ENCODE measurements around the gene DKK3. TPM values are rescaled to one million over a fixed set of nuclear protein-coding genes. Genes with fewer than 3 reads are reported as not detected.

The DKK3 gene
- total RNA-seq, 3 donors from 2014 or later (not counting 1 experiment from before 2014, with no cell fraction given), result 0.16 to 0.70 TPM; not detected in 1

GRCh38 chr11:11976481-11977127 is 31.8 kb downstream of the DKK3 start:
- DNase-seq, result no peak

GRCh38 chr11:11975201-11976092 is 33.0 kb downstream of the DKK3 start:
- Mint-ChIP-seq H3K27ac (no peak overlapping the region), H3K27me3 (ENCODE audit: low read depth in 2 of 2) (no peaks in the 10 kb centered on the region), H3K9me3 (no peaks in the 10 kb centered on the region), H3K36me3 (no peaks in the 10 kb centered on the region), H3K4me3 (no peak overlapping the region), H3K4me1 (no peaks in the 10 kb centered on the region)
- no peak for ATAC-seq
- intact Hi-C loops (cut with micrococcal nuclease), result no loop called here
- H3K9me3 ChIP-seq (ENCODE audit: control insufficient read depth, insufficient read depth, low read length), result no peaks in the 10 kb centered on the region
- peaks cover 4% of the 10 kb centered on the region for H3K4me1 ChIP-seq (ENCODE audit: control insufficient read depth, insufficient read depth, low read length)
- H3K27me3 ChIP-seq (ENCODE audit: control insufficient read depth, insufficient read depth, low read length), result no peaks in the 10 kb centered on the region
- TF ChIP-seq CTCF (IDR thresholded peaks at IDR 0.05), result no peak
- no peak overlapping the region for H3K4me3 ChIP-seq (ENCODE audit: low read length)
- DNase-seq, result no peak
- no peak overlapping the region for H3K27ac ChIP-seq (ENCODE audit: low read length)
- H3K36me3 ChIP-seq (ENCODE audit: control insufficient read depth, insufficient read depth, low read length), result no peaks in the 10 kb centered on the region
- 76% methylated on average over 11 of the region's 11 CpGs for WGBS (ENCODE audit: insufficient coverage)

More at GRCh38 chr11:11976481-11977127, 31.8 kb downstream of the DKK3 start:
- no peak for ATAC-seq
- H3K36me3 Mint-ChIP-seq, result no peaks in the 10 kb centered on the region
- TF ChIP-seq CTCF (IDR thresholded peaks at IDR 0.05), result no peak
- intact Hi-C loops (cut with micrococcal nuclease), result no loop called here
- H3K27ac Mint-ChIP-seq, result no peak overlapping the region
- no peak overlapping the region for H3K27ac ChIP-seq (ENCODE audit: low read length)
- no peaks in the 10 kb centered on the region for H3K9me3 Mint-ChIP-seq
- H3K4me1 Mint-ChIP-seq, result no peaks in the 10 kb centered on the region
- H3K4me3 ChIP-seq (ENCODE audit: low read length), result no peak overlapping the region
- H3K36me3 ChIP-seq (ENCODE audit: control insufficient read depth, insufficient read depth, low read length), result no peaks in the 10 kb centered on the region
- no peaks in the 10 kb centered on the region for H3K27me3 ChIP-seq (ENCODE audit: control insufficient read depth, insufficient read depth, low read length)
- H3K27me3 Mint-ChIP-seq (ENCODE audit: low read depth in 2 of 2), result no peaks in the 10 kb centered on the region
- WGBS (ENCODE audit: insufficient coverage), result 88% methylated on average over 6 of the region's 6 CpGs
- no peak overlapping the region for H3K4me3 Mint-ChIP-seq
- peaks cover 4% of the 10 kb centered on the region for H3K4me1 ChIP-seq (ENCODE audit: control insufficient read depth, insufficient read depth, low read length)
- no peaks in the 10 kb centered on the region for H3K9me3 ChIP-seq (ENCODE audit: control insufficient read depth, insufficient read depth, low read length)

GRCh38 chr11:11973866-11974265 is 34.6 kb downstream of the DKK3 start:
- no peaks in the 10 kb centered on the region for H3K9me3 ChIP-seq (ENCODE audit: control insufficient read depth, insufficient read depth, low read length)
- DNase-seq, result no peak
- H3K4me1 ChIP-seq (ENCODE audit: control insufficient read depth, insufficient read depth, low read length), result peaks cover 4% of the 10 kb centered on the region
- Mint-ChIP-seq H3K27me3 (ENCODE audit: low read depth in 2 of 2) (no peaks in the 10 kb centered on the region), H3K27ac (no peak overlapping the region), H3K36me3 (no peaks in the 10 kb centered on the region), H3K4me1 (no peaks in the 10 kb centered on the region), H3K4me3 (no peak overlapping the region), H3K9me3 (no peaks in the 10 kb centered on the region)
- WGBS (ENCODE audit: insufficient coverage), result 97% methylated on average over 4 of the region's 4 CpGs
- H3K27ac ChIP-seq (ENCODE audit: low read length), result no peak overlapping the region
- no peak for TF ChIP-seq CTCF (IDR thresholded peaks at IDR 0.05)
- no peaks in the 10 kb centered on the region for H3K27me3 ChIP-seq (ENCODE audit: control insufficient read depth, insufficient read depth, low read length)
- no peak overlapping the region for H3K4me3 ChIP-seq (ENCODE audit: low read length)
- intact Hi-C loops (cut with micrococcal nuclease), result no loop called here
- no peaks in the 10 kb centered on the region for H3K36me3 ChIP-seq (ENCODE audit: control insufficient read depth, insufficient read depth, low read length)
- no peak for ATAC-seq
